ENCODE results near the gene LTA.

- TF ChIP-seq CTCF (IDR thresholded peaks at IDR 0.05) (no peak), POLR2A (IDR thresholded peaks at IDR 0.05) (no peak), POLR2AphosphoS5 (IDR thresholded peaks at IDR 0.05) (no peak)
These were observed 6.4 kb downstream of the LTA start for GRCh38 chr6:31578184-31579118.
